NK-92 (cell line): ENCODE measurements around the gene IL26.
"Not testable (repeated sequence)": the region's sequence is repeated elsewhere in the genome, so short reads cannot be mapped to it uniquely, and the experiment has no call there.

Experiments used
- DNase-seq: peaks from one replicate; lab custom pipeline; 2025; ENCODE audit not compliant: unreplicated experiment; lab: John Stamatoyannopoulos, UW

IL26 gene

DNA sequence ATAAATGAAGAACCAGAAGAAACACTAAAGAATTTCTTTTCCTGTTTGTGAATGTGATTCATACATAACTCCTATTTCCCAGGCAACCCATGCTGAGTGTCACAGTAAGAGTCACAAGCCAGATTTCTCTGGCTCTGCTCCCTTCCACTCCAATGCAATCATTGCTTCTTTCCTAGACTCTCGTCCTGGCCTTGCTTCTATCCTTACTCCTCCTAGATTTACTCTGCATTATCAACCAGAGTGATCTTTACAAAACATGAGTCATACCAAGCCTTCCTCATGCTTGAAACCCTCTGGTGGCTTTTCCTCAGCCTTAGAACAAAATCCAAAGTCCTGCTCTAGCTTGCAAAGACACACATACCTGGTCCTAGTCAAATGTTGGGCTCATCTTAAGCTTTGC is 14.5 kb upstream of the IL26 start:
- no peak for DNase-seq

DNA sequence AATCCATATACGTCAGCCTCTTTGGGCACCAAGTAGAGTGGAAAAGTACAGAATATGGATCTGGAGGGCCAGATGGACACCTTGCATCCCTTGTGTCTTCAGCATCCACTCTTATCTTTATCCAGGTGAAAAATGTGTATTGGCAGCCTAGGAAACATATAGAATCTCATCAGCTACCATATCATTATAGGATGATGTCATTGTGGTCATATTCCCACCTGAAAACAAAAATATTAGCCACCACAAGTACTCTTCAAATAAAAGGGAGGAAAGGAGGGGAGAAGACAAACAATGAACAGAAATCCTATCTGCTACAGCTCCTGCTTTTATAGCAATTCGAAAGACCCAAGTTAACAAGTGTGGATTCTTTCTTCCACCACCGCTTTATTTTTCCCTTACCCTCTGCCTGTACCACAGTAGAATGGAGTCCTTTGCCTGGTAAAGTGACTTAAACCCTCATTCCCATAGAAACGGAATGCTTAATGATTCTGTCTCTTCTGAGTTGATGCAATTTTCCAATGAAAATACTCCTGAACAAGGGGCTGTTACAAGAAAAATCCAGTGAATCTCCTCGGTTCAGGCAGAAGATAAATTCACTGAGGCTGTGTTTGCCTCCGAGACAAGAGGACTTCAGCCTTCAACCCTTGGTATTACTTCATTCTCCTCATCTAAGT is 13.8 kb upstream of the IL26 start:
- no peak for DNase-seq

DNA sequence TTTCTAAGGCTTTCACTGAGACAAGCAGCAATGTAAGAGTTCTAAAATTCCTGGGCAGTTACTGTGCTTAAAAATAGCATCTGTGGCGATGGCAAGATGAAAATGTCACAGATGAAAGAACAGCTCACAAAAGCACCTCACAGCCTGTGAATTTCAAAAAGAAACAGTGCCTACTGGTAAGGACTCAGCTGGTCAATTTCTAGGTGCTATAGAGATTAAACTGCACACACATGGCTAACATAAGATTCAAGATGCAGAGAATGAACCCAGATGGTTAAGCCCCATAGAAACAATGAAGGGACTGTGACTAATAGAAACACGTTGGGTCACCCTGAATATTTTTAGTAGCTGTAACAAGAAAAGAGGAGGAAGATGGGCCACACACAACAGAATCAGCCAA is 12.0 kb upstream of the IL26 start:
- DNase-seq = no peak

DNA sequence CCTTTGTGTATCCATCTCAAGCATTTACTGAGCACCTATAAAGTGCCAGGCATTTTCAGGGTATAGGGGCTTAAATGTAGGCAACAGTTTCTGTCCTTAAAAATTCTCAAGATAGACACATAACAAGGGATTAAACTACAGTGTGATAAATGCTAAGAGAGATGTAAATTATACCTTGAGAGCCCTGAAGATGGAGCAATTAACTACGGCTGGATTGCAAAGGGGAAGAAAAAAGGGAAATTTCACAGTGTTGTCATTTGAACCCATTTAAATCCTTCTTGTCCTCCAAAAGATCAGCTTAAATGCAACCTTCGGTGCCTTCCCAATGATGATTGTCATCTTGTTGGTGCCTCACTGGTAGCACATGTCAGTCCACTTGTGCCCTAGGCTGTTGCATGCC is 11.5 kb upstream of the IL26 start:
- no peak for DNase-seq

DNA sequence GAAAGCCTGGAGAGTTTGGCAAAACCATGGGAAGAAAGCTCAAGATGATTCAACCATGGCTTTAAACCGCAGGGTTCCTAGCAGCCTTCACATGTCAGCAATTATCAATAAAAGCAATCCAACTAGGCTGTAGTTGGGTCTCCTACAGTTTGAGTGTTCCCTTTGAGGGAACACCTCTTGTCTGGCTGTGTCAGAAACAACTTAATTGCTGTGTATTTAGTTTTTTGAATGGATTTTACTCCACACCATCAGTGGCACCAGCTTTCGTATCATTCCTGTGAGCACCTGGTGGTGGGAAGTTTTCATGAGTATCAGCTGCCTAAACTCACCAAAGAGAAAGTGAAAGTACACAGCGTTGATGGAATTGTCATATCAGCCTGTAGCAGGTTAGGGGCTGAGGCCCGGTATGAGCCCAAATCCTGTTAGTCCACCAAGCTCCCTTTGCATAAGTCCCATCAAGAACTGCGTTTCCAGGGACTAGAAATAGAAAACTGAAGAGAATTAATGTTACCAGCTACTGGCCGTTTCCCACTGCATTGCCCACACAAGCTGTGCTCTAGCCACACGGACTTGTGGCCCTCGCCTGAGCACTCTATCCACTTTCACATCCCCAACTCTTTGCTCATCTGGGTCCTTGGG is 10.9 kb upstream of the IL26 start:
- DNase-seq = no peak

DNA sequence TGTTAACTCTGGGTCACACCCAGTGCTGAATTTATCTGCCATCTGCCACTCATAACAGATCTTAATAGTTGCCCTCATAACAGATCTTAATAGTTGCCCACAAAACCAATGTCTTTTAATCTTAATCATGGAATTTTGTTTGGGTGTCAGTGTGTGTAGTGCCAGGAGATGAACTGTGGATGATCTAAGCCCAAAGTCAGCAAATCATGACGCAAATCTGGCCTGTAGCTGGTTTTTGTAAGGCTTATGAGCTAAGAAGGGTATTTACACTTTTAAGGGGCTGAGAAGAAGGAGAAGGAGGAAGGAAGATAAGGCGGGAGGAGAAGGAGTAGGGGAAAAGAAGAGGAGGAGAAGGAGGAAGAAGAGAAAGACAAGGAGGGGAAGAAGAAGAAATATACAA is 10.0 kb upstream of the IL26 start:
- no peak for DNase-seq

DNA sequence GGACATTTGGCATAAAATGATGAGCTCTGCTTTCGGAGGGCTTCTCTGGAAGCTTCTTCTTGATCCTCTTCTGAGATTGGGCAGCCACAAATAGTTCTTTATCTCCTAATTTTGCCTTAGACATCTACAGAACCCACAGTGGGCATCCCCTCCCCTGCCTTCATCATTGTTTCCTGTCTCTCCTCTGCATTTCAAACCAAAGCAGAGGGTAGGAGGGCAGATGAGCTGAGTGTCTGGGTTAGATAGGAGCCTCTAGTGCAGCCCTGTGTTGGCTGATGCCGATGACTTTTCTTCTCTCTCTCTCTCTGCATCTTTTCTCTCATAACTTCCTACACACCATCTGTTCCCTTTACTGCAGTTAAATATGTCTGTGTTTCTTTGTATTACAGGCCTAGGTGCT is 8.5 kb upstream of the IL26 start:
- no peak for DNase-seq

DNA sequence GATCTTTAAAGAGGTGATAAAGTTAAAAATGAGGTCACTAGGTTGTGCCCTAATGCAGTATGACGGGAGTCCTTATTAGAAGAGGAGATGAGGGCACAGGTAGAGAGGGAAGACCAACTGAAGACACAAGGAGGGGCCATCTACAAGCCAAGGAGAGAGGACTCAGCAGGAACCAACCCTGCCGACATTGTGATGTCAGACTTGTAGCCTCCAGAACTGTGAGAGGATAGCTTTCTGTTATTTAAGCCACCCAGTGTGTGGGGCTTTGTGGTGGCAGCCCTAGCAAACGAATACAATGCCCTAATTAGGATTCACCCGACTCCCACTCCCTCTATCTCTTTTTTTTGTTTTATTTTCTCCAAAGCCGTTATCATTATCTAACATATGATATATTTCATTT is 7.9 kb upstream of the IL26 start:
- no peak for DNase-seq

DNA sequence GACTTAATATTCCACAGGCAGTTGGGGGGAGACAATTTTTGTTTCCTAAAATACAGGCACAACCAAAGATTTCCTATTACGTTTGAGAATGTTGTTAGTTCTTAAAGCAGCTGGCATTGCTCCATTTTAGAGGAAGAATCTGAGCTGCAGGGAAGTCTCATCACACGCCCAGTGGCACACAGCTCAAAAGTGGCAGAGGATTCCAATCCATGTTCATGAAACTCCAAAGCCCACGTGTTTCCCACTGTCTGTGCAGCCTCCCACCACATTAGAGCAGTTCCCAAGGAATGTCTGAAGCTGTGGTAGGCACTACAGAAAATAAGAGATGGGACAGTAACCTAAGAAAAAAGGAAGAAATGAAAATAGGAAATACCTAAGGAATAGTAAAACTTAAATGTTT is 6.1 kb upstream of the IL26 start:
- no peak for DNase-seq

DNA sequence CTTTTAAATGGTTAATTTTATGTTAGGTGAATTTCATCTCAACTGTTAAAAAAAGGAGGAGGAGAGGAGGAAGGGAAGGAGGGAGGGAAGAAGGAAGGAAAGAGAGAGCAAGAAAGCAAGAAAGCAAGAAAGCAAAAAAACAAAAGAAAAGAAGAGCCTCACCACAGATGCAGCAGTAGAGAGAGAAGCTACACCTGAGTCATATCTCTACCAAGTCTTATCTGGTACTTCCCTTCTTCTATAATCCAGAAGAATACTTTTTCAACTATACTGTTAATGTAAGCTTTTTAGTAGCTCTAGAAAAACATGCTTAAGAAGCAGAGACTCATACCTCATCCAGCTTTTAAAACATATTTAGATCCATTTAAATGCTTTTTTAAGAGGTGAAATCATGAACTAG is 5.6 kb upstream of the IL26 start:
- no peak for DNase-seq

DNA sequence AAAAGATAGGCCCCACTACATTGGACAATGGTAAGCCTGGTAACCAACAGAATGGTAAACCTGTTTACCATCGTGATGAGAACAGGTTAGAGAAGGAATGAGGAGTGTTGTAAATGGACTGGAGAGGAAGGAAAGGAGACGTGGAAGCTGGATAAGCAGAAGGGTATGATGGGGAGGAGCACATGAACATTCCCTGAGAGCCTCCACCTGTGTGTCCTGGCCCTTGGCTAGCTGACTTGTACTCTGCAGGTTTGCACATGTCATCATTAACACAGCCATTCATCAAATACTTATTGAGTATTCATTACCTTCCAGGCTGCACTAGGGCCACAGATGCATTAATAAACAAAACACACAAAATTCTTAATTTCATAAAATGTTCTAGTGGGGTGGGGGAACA is 4.3 kb upstream of the IL26 start:
- no peak for DNase-seq

DNA sequence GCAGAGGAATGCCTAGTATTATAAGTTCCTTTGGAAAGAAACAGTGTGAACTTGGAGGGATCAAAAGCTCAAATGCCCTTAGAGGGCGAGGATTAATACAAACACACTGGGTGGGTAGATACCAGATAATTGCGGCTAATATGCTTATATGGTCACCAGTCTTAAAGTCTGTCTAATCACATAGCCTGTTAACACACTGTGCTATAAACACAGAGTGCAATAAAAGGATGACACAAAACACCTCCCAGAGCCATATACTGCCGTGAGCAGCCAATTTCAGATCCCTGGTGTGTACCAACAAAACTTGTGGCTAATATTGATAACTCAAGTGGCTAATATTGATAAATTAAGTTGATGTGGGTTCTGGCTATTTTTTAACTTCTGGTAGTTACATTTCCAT is 1.7 kb upstream of the IL26 start:
- DNase-seq = no peak

DNA sequence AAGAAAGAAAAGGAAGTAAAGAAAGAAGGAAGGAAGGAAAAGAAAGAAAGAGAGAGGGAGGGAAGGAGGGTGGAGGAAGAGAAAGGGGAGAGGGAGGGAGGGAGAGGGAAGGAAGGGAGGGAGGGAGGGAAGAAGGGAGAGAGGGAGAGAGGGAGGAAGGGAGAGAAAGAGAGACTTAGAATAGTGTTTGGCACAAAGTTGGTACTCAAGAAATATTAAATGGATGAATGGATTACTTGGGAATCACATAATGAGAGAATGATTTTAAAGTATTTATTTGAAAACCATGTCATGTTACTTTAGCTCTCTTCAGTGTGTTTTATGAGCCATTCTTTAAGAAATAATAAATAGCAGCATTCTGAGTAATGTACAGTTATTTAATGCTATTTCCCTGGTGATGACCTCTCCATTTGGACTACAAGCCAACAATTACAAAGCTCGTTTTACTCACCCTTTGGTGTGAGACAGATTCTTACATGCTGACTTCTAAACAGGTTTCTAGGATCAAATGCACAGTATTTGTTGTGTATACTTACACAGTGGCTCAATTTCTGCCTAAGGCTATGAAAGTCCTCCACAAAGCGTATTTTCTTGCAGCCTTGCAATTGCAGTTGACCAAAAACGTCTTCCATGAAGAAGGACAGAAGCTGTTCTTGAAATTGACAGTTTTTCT is 861 bp downstream of the IL26 start:
- DNase-seq = no peak

DNA sequence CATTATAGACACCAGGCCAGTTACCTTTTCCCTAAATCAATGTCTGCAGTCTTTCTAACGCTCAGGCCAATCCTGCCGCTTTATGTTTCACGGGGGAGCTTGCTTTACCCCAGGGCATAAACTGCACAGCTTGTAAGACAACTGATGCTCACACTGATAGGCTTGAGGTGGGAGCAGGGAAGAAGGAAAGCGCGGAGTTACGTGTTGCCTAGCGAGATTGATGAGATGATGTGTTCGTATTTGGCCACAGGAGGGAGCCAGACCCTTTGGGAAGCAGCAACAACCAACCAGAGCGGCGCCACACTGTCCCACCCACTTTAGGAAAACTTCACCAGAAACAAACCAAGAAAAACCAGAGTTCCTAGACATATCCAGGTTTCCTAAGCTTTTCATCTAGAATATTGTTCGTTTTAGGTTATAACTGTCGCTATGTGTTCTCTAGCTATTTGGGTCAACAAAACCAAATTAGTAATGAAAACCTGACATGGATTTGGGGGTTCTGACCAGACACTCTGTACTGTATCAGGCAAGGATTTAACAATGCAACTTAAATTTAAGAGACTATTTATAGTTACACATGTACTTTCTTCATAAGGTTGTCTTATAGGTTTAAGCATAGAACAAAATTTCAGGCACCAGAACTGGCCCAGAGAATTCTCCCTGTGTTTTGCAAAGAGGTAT is 2.4 kb downstream of the IL26 start:
- DNase-seq = no peak

DNA sequence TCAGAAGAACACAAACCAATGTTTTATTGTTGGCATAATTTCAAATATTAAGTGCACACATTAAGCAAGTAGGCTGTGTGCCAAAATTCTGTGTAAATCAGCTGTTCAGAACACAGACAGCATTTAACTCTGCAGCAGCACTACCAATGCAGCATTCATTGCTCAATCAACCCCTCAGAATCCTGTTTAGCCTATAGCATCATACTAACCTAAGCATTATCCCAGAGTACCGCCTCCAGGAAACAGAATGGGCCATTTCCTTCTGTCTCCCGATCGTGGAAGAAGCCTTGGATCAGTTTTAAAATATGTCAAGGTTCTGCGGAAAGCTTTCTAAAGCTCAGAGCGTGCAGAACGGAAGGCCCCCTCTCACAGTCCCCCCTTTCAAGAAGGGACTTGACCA is 3.3 kb downstream of the IL26 start:
- no peak for DNase-seq

DNA sequence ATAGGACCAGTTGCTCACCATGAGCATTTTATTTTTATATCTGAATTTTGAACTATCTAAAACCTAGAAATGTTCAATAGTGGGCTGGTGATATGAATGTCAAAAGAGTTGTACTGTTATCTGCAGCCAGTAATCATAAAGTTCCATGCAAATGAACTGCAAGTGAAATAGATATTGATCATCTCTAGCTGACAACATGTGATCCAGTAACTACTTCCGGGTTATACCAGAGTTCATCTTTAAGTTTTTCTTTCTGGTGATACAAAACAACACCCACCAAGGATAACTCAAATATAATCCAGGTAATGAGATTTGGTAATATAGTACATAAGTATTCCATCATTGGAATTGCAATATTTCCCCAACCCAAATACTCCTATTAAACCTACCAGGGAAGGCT is 4.1 kb downstream of the IL26 start:
- DNase-seq = no peak

DNA sequence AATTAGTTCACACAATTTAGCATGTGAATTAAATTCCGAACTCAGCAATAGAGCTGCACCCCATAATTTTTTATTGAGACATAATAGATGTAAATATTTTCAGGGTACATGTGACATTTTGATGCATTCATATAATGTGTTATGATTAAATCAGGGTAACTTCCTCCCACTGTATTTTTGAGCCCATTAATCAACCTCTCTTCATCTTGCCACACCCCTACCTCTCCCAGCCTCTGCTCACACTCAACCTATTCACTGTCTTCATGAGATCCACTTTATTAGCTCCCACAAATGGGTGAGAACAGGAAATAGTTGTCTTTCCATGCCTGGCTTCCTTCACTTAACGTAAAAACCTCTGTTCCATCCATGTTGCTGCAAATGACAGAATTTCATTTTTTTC is 14.7 kb downstream of the IL26 start:
- no peak for DNase-seq

DNA sequence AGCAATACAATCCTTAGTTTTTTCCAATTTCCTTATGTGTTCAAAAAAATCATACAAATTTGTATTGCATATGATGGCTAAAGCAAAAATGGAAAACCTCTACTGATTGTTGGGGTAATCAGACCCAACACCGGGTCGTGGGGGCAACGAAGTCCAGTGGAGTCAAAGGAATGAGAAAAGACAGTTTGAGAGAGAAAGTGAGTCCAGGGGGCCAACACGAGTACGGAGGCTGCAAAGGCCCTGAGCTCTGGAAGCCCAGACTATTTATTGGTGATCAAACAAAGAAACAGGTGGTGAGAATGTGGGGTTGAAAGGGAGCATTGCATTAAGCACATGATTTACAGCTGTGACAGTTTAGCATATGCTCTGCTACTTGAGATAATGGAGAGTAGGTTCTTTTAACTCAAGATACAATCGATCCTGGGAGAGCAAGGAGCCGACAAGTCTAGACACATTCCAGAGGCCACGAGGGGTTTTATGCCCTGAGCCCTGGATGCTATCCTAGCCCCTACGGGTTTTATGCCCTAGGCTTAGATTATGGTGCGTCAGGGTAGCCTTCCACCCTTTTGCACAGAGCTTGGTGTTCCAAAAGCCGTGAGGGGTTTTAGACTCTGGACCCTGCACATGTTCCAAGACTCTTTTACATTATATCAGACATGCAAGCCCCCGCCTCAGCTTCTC is 16.4 kb downstream of the IL26 start:
- not testable (repeated sequence) for DNase-seq

DNA sequence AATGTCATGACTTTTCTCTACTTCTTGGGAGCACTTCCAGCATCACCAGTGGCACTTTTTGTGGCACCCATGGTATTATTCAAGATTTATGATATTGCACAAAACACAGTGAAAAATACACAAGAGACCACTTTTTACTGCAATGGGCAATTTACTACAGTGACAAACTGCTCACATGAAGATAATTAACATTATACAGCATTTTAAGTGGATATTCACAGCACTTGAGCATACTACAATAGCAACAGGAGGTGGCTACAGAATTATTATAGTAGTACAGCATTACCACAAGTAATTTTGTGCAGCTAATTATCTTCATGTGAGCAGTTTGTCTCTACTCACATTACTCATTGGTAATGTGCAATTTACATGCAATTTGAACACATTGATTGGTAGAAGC is 18.3 kb downstream of the IL26 start:
- no peak for DNase-seq

DNA sequence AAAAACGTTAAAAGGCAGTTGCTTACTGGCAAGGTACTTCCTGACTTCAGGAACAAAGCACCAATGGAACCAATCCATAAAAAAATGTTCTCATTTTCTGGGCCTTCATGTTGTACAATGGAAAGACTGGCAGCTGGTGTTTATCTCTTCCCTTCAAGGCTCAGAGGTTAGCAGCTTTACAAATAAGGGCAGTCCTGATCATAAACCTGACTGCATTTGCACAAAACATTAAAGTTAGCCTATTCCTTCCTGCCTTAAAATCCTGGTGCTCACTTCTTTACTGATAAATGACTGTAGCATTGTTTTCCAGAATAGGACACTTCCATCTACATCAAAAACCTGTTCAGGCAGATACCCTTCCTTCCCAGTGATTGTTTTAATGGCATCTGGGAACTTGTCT is 19.2 kb downstream of the IL26 start:
- no peak for DNase-seq

DNA sequence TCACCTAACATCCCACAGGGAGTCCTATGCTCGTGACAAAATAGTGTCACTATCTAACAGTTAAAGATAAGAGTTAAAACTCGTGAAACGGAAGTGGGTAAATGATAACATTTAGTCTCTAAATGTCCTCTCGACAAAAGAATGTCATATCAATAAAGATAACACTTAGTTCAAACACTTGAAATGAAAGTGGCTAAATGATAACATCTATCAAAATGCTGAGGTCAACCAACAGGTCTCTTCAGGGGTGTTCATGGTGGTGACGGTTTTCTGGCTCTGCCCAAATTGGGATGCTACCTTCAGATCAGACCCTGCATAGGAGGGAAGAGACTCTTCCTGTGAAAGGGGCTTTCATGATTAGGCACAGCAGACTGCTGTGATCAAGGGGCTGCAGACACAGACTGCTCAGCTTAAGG is 22.1 kb downstream of the IL26 start:
- no peak for DNase-seq

DNA sequence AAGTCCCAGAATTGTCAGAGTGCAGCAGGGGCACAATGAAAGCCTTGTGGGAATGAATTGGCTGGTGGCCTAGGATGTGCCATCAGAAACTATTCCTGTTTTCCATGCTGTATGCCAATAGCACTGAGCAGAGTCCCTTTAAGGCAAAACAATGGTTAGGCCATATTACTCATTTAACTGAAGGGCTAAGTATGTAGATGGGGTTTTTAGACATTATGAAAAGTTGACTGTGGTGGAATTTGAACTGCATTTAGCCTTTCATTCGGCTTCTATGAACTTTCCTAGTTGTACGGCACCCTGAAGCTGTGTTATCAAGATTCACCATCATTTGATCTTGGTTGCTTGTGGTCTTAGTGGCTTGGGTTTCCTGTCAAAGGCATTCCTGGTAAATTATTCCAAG is 24.8 kb downstream of the IL26 start:
- no peak for DNase-seq
